A549 (cell line): ENCODE data around the gene IRAK1.

Experiments used
- BCL3 ChIP-seq: fragments of >200 bp; sonication (Bioruptor Twin); formaldehyde crosslinking; IDR thresholded peaks from 3 replicates; pipeline ENCODE4 v1.6.1; 2016
- CTCF ChIP-seq: fragments of >200 bp; sonication (Bioruptor Twin); formaldehyde crosslinking; IDR thresholded peaks from 3 replicates; pipeline ENCODE4 v1.5.1; 2016
- EP300 ChIP-seq, 2 experiments: fragments of >200 bp; sonication (Bioruptor Twin); formaldehyde crosslinking; IDR thresholded peaks; 2 replicates in 1 of 2; 3 replicates in 1 of 2; pipeline ENCODE4 v1.6.1; 2016 to 2017
- JUN ChIP-seq, 2 experiments: fragments of >200 bp; sonication (Bioruptor Twin); formaldehyde crosslinking; IDR thresholded peaks; 2 replicates in 1 of 2; 3 replicates in 1 of 2; pipeline ENCODE4 v1.6.1; 2016 to 2017
- JUNB ChIP-seq: fragments of >200 bp; sonication (Bioruptor Twin); formaldehyde crosslinking; IDR thresholded peaks from 2 replicates; pipeline ENCODE4 v1.6.1; 2016
- POLR2A ChIP-seq: IDR thresholded peaks from 2 replicates; pipeline ENCODE4 v1.6.1; 2012; ENCODE audit warnings: mild to moderate bottlenecking, low read length
- POLR2AphosphoS2 ChIP-seq: conservative IDR thresholded peaks from 2 replicates; pipeline ENCODE4 v1.6.1; 2012; ENCODE audit warnings: low read length, improper control_type of control experiment, inconsistent platforms
- RAD21 ChIP-seq, 2 experiments: fragments of >200 bp in 1 of 2; sonication (Bioruptor Twin) in 1 of 2; formaldehyde crosslinking in 1 of 2; IDR thresholded peaks in 1 of 2; conservative IDR thresholded peaks in 1 of 2; 2 replicates in 1 of 2; 3 replicates in 1 of 2; pipeline ENCODE4 v1.6.1; 2012 to 2018; ENCODE audit warnings: inconsistent platforms in 1 of 2
- RNF2 ChIP-seq: fragments of 200-600 bp; sonication (generic); IDR thresholded peaks from 2 replicates; pipeline ENCODE4 v1.6.1; 2016; ENCODE audit warnings: low read depth, mild to moderate bottlenecking, antibody characterized with exemption, moderate library complexity, borderline replicate concordance
- SREBF2 ChIP-seq: fragments of 450-650 bp; IDR thresholded peaks from 2 replicates; pipeline ENCODE4 v1.6.1; 2014; ENCODE audit warnings: mild to moderate bottlenecking, moderate library complexity
- TFCP2L1 ChIP-seq: fragments of 250-450 bp; sonication (Bioruptor Pico); IDR thresholded peaks from 2 replicates; pipeline ENCODE4 v1.5.0; 2021; ENCODE audit warnings: mild to moderate bottlenecking

- TF ChIP-seq RNF2 (no peak), CTCF (no peak), JUN (IDR thresholded peaks at IDR 0.05) (no peak), EP300 (IDR thresholded peaks at IDR 0.05) (no peak), BCL3 (no peak), JUNB (no peak), POLR2AphosphoS2 (no peak), POLR2A (no peak), SREBF2 (no peak), TFCP2L1 (peak; percentile 25; the same call in 1 of the 2 replicates), RAD21 (conservative IDR thresholded peaks at IDR 0.05 in 1 of 2, IDR thresholded peaks at IDR 0.05 in 1 of 2) (no peak)
Observed at GRCh38 chrX:154002215-154002719, 17.4 kb downstream of the IRAK1 start.
